Posterior cingulate gyrus (tissue), 11 donors: ENCODE results near the gene KCNQ2.

Experiments
- DNase-seq, 10 donors: peaks; one replicate each; pipeline versions ENCODE4 v3.0.0 to v3.0.0-alpha.2; 2020 to 2021; ENCODE audit warnings: mixed read lengths in 3 of 10
- intact Hi-C: fragments of 100-400 bp; cut with DNase I; formaldehyde crosslinking; loops from one replicate; pipeline ENCODE4 v1.15.1; 2023

KCNQ2 gene

DNA sequence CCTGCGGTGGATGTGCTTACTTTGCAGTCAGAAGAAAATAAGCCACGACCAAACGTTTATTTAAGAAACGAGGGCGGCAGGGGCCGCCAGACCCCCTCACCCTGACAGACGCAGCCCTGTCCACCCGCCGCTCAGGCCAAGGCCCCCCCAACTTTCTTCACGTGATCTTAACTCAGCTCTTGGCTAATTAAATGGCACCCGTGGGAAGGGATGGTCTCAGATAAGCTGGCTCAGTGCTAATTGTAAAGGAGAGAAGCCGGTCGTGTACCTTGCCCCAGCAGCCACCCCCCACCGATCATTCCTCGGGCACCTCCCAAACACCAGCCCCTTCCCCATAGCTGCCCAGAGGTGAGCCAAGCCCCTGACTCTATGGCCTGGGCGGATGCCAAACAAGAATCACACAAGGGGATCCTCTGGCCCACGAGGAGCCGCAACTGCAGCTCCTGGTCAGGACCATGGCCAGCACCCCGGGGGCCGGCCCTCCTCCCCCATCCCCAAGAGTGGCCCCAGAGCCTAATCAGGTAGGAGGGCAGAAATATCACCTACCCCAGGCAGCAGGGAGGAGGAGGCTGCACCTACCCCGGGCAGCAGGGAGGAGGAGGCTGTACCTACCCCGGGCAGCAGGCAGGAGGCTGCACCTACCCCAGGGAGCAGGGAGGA lies 11.2 kb downstream of the KCNQ2 start:
- intact Hi-C loops, result no loop called here
- no peak for DNase-seq

- intact Hi-C loops, result no loop called here
- no peak for DNase-seq
Observed at GRCh38 chr20:63459070-63459380, 13.4 kb downstream of the KCNQ2 start.

GRCh38 chr20:63458170-63459069 lies 14.0 kb downstream of the KCNQ2 start:
- DNase-seq, result no peak
- intact Hi-C loops, result no loop called here

DNA sequence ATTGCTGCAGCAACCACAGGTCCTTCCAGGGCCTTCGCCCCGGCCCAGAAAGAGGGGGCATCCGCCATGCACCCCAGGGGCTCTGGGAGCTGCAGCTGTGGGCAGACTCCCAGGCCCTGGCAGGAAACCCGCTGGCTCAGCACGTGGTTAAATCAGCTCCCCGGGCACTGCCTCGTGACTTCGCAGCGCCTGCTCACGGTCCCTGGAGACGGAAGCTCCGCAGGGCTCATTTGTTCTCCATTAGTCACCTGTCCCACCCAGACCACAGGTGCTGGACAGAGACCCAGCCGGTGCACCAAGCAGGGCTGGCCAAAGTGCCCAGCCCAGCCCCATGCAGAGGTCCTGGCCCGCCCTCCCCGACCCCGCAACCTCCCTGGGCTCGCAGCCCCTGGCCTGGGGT lies 14.7 kb downstream of the KCNQ2 start:
- intact Hi-C loops, result no loop called here
- DNase-seq, result peak; percentile 46 to 96 (median 78)

DNA sequence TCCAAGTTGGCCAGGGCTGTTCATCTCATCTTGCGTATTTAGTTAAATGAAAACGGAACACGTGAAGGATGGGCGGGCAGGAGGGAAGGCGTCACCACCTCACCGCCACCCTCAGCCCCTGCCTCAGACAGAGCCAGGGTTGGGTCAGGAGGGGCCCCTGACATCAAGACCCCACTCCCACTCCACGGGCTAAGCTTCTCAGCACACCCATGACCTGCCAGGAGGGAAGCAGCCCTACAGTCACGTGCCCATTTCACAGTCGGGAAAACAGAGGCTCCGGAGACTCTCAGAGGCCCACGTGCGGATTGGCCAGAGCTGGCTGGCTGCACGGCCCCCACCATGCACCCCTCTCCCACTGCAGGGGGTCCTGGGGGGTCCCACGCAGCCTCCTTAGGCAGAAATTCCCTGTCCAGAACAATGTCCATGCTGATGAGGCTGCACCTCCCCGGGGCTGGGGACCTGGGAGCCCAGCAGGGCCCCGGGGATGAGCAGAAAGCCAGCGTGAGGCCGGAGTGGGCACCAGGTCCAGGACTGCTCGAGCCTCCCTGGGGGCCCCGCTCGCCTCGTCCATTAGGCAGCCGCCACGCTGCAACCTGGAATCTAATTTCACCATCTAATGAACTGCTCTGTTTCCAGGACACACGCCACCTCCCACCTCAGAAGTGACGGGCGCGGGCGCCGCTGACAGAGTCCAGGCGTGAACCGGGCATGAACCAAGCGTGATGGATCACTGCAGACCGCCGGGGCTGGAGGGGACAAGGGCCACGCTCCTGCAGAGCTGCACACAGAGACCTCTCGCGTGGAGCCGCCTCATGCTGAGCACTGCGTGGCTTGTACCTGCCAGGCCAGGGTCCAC lies 15.8 kb downstream of the KCNQ2 start:
- DNase-seq, result no peak
- intact Hi-C loops, result no loop called here

DNA sequence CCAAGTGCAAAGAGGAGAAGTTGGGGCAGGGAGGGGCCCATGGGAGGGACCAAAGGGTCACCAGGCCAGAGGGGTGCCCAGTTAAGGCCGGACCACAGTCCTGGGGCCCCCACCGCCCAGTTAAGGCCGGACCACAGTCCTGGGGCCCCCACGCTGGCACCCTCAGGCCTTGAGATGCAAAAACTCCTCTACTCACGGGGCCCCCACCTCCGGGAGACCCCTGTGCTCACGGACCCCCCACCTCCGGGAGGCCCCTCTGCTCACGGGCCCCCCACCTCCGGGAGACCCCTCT lies 16.9 kb downstream of the KCNQ2 start:
- DNase-seq, result no peak
- intact Hi-C loops, result no loop called here

- intact Hi-C loops, result no loop called here
- no peak for DNase-seq
Observed at GRCh38 chr20:63454731-63455567, 17.5 kb downstream of the KCNQ2 start.

- DNase-seq, result no peak
- intact Hi-C loops, result no loop called here
Observed at GRCh38 chr20:63452821-63453523, 19.5 kb downstream of the KCNQ2 start.

DNA sequence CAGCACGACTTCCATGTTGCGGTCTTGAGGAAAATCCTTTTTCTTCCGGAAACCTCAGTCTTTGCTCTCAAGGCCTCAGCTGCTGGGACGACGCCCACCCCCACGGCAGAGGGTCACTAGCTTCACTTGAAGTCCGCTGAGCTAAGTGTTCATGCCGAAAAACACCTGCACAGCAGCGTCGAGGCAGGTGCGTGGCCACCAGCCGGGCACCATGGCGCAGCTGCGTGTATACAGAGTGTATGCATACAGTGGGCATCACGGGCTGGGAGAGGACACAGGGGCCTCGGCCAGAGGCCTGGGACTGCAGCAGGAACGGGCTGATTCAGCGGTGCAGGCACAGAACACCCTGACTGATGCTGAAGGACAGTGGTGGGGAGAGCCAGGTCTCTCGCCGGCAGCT lies 20.1 kb downstream of the KCNQ2 start:
- DNase-seq, result no peak
- intact Hi-C loops, result no loop called here

DNA sequence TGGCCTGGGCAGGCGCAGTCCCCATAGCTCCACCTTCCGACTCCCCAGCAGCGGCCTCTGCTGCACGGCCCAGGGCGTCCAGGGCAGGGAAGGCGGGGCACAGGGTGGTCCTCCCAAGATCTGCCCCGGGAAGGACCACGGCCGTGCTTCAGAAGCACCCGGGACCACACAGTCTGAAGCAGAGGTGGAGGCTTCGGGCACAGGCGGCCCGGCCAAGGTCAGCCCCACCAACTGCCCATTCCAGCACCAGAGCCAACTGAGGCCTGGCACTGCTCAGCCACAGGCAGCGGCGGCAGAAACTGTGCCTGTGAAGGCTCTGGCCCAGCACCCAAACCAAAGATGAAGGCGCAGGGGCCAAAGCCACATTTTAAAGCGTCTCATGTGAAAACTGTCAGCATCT lies 20.6 kb downstream of the KCNQ2 start:
- intact Hi-C loops, result no loop called here
- DNase-seq, result no peak

GRCh38 chr20:63449796-63450730 lies 22.4 kb downstream of the KCNQ2 start:
- intact Hi-C loops, result no loop called here
- DNase-seq, result no peak

GRCh38 chr20:63449025-63449424 lies 23.4 kb downstream of the KCNQ2 start:
- intact Hi-C loops, result no loop called here
- DNase-seq, result no peak

DNA sequence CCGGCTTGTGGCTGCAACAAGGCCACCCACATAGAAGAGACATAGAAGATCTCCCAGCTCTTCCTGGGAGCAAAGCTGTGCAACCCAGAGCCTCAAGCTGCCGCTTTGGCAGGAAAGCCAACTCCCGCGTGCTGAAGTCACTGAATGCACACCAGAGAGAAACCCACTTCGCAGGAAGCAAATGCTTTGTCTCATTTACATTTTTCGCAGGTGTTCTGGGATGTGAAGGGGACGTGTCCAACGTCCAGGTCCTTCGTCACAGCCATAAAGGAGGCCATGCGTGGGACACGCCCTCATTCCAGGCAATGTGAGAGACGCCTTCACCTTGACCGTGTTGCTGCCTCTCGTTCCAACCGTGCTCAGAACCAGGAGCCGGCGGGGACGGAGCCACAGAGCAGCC lies 24.4 kb downstream of the KCNQ2 start:
- DNase-seq, result peak in 1 of 10 donors; percentile 47
- intact Hi-C loops, result no loop called here

DNA sequence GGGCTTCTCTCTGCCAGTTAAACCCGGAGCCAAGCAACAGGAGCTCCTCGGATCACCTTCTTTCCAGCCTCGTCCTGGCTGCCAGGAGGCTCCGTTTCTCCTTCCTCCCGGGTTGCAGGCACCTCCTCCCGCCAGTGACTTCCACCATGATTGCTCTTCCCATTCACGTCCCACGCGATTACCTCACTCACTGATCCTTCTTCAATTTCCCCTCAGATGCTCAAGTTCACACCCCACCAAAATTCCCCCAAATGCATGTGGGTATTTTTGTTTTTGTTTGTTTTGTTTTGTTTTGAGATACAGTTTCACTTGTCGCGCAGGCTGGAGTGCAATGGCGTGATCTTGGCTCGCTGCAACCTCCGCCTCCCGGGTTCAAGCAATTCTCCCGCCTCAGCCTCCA lies 25.1 kb downstream of the KCNQ2 start:
- intact Hi-C loops, result no loop called here
- DNase-seq, result no peak

GRCh38 chr20:63446216-63447024 lies 26.0 kb downstream of the KCNQ2 start:
- peak in 2 of 10 donors; percentile 49 to 90 for DNase-seq
- intact Hi-C loops, result no loop called here

- DNase-seq, result peak in 1 of 10 donors; percentile 84
- intact Hi-C loops, result no loop called here
Observed at GRCh38 chr20:63445075-63445734, 27.2 kb downstream of the KCNQ2 start.

DNA sequence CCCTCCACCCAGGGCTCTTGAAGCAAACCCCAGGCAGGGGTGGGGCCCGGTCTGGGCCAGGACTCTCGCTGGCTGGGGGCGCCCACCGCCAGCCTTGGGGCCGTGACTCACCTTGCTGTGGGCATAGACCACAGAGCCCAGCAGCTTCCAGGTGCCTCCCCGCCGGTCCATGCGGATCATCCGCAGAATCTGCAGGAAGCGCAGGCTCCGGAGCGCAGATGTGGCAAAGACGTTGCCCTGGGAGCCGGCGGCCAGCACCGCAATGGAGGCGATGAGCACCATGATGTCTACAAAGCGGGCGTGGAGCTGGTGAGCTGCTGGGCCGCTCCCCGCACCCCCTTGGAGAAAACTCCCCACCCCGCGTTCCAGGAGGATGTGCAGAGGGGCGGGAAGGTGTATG lies 27.9 kb downstream of the KCNQ2 start:
- intact Hi-C loops, result no loop called here

More for the DNA sequence above, 27.9 kb downstream of the KCNQ2 start:
- no peak for DNase-seq
